Kidney epithelial cell (primary cell): ENCODE results near the gene ARHGEF17. TPM values are rescaled to one million over a fixed set of nuclear protein-coding genes. Genes with fewer than 3 reads are reported as not detected.

Source experiments
- DNase-seq: peaks from one replicate; pipeline ENCODE4 v3.0.0-alpha.2; 2010; ENCODE audit warnings: low read depth
- H3K27me3 ChIP-seq: 2 replicates; pipeline ENCODE4 v1.6.0; 2011; ENCODE audit warnings: low read length; ENCODE audit not compliant: control insufficient read depth, insufficient read depth
- H3K36me3 ChIP-seq: 2 replicates; pipeline ENCODE4 v1.5.1; 2011; ENCODE audit warnings: low read length; ENCODE audit not compliant: control insufficient read depth, insufficient read depth
- H3K4me3 ChIP-seq: 2 replicates; pipeline ENCODE4 v1.5.1; 2011; ENCODE audit warnings: low read depth, mild to moderate bottlenecking, control low read depth, low read length
- CTCF ChIP-seq: IDR thresholded peaks from 2 replicates; pipeline ENCODE4 v1.5.1; 2011; ENCODE audit warnings: mild to moderate bottlenecking, moderate library complexity, low read length, control low read depth, inconsistent platforms; ENCODE audit not compliant: insufficient read depth, poor library complexity, severe bottlenecking
- total RNA-seq: library from RNA; depleted of rRNA; stranded (reverse); fragments of >200 nt; gene quantifications from 2 replicates; pipeline ENCODE4 v1.2.3, GENCODE V29; 2015

The ARHGEF17 gene
- total RNA-seq, 1 donor from 2014 or later = 25.5 TPM

- Histone ChIP-seq H3K27me3 (no peaks in the 10 kb centered on the region), H3K4me3 (no peak overlapping the region), H3K36me3 (peaks cover 2% of the 10 kb centered on the region)
- no peak for TF ChIP-seq CTCF
- DNase-seq = no peak
These were observed 104.2 kb downstream of the ARHGEF17 start for GRCh38 chr11:73412308-73412707.

- no peak for DNase-seq
- no peak overlapping the region for H3K4me3 ChIP-seq
- no peaks in the 10 kb centered on the region for H3K36me3 ChIP-seq
- no peaks in the 10 kb centered on the region for H3K27me3 ChIP-seq
- TF ChIP-seq CTCF = no peak
These were observed 105.2 kb downstream of the ARHGEF17 start for GRCh38 chr11:73413256-73413655.

- no peak for DNase-seq
- H3K36me3 ChIP-seq = no peaks in the 10 kb centered on the region
- no peaks in the 10 kb centered on the region for H3K27me3 ChIP-seq
- H3K4me3 ChIP-seq = no peak overlapping the region
- no peak for TF ChIP-seq CTCF
These were observed 107.0 kb downstream of the ARHGEF17 start for GRCh38 chr11:73414977-73415651.

- Histone ChIP-seq H3K36me3 (no peaks in the 10 kb centered on the region), H3K27me3 (no peaks in the 10 kb centered on the region), H3K4me3 (no peak overlapping the region)
- no peak for DNase-seq
- no peak for TF ChIP-seq CTCF
These were observed 108.0 kb downstream of the ARHGEF17 start for GRCh38 chr11:73415854-73416615.

- no peak overlapping the region for H3K4me3 ChIP-seq
- H3K27me3 ChIP-seq = no peaks in the 10 kb centered on the region
- TF ChIP-seq CTCF = no peak
- no peaks in the 10 kb centered on the region for H3K36me3 ChIP-seq
- no peak for DNase-seq
These were observed 108.7 kb downstream of the ARHGEF17 start for GRCh38 chr11:73416786-73417185.

Other genes starting within 250 kb of the ARHGEF17 start
- gene FCHSD2, start 166.0 kb upstream of the ARHGEF17 start, total RNA-seq = 13.2 and 13.6 TPM in 2 replicates
- gene P2RY2, start 90.0 kb upstream of the ARHGEF17 start, total RNA-seq = 4.2 and 4.5 TPM in 2 replicates
- 4.5 and 6.1 TPM in 2 replicates for gene P2RY6, start 35.9 kb upstream of the ARHGEF17 start, total RNA-seq
- 7.5 and 8.0 TPM in 2 replicates for gene RELT, start 68.1 kb downstream of the ARHGEF17 start, total RNA-seq